ENCODE data around the gene AHI1.
A peak's percentile ranks its signal among the peaks of the same experiment; 100 is the strongest.

The AHI1 gene

DNA sequence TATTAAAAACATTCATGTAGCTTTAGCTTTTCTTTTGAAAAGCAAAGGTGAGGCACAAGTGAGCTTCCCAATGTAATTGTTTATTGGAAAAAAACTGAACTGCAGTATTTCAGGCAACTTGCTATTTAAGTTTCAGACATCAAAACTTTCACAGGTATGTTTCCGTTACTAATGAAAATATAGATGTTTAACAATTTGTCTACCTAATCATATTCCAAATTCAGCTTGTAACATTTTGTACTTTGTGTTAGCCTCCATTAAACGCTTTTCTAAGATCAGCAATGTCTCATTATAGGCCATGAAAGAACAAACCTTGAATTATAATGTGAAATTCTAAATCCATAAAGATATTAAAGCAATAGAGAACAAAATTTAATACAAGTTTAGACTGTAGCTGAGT lies 69.5 kb downstream of the AHI1 start:
- H3K27ac ChIP-seq, result no peak overlapping the region
- TF ChIP-seq CTCF (IDR thresholded peaks at IDR 0.05) (no peak), ZFX (IDR thresholded peaks at IDR 0.05; ENCODE audit: borderline replicate concordance) (no peak)

- H3K27ac ChIP-seq, result no peak overlapping the region
- no peak for TF ChIP-seq CTCF (IDR thresholded peaks at IDR 0.05)
- TF ChIP-seq ZFX (IDR thresholded peaks at IDR 0.05; ENCODE audit: borderline replicate concordance), result no peak
Observed at GRCh38 chr6:135426833-135427232, 70.7 kb downstream of the AHI1 start.

DNA sequence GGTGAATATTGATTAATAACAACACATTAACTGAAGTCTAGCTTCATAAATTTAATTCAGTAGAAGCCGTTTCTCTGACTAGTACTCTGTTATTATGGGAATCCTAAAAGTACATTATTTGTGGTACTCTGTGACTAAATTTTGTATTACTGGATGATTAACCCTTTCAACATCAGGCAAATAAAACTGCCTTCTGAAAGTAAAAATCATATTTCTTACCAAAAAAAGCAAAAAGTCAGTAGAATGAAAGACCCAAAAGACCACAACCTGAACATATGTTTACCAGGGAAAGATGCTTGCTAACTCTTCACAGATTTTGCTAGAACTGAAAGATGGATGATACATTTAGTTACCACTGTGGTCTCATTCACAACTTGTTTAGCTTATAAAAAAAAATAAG lies 73.2 kb downstream of the AHI1 start:
- TF ChIP-seq ZFX (IDR thresholded peaks at IDR 0.05; ENCODE audit: borderline replicate concordance) (no peak), CTCF (IDR thresholded peaks at IDR 0.05) (no peak)
- H3K27ac ChIP-seq, result no peak overlapping the region

- peak; percentile 87 for TF ChIP-seq CTCF (IDR thresholded peaks at IDR 0.05)
- no peak for TF ChIP-seq ZFX (IDR thresholded peaks at IDR 0.05; ENCODE audit: borderline replicate concordance)
- H3K27ac ChIP-seq, result no peak overlapping the region
Observed at GRCh38 chr6:135423649-135424128, 73.9 kb downstream of the AHI1 start.

- TF ChIP-seq CTCF (IDR thresholded peaks at IDR 0.05) (no peak), ZFX (IDR thresholded peaks at IDR 0.05; ENCODE audit: borderline replicate concordance) (no peak)
- no peak overlapping the region for H3K27ac ChIP-seq
Observed at GRCh38 chr6:135419162-135419561, 78.4 kb downstream of the AHI1 start.

GRCh38 chr6:135418040-135418760 lies 79.3 kb downstream of the AHI1 start:
- H3K27ac ChIP-seq, result no peak overlapping the region
- TF ChIP-seq ZFX (IDR thresholded peaks at IDR 0.05; ENCODE audit: borderline replicate concordance), result no peak
- no peak for TF ChIP-seq CTCF (IDR thresholded peaks at IDR 0.05)

GRCh38 chr6:135412761-135413160 lies 84.8 kb downstream of the AHI1 start:
- TF ChIP-seq ZFX (IDR thresholded peaks at IDR 0.05; ENCODE audit: borderline replicate concordance) (no peak), CTCF (IDR thresholded peaks at IDR 0.05) (no peak)
- no peak overlapping the region for H3K27ac ChIP-seq
